DND-41 (cell line): ENCODE measurements around the gene MRPS27.

ENCODE experiments used
- ATAC-seq: fragments of 200-7000 bp; cut with Tn5 transposase; 3 replicates; pipeline ENCODE4 v1.9.1; 2021; ENCODE audit warnings: low read depth; ENCODE audit not compliant: insufficient read depth
- DNase-seq: peaks from one replicate; pipeline ENCODE4 v3.0.0-alpha.2; 2020
- H2AFZ ChIP-seq: 2 replicates; pipeline ENCODE4 v1.6.0; 2012; ENCODE audit warnings: low read depth, low read length
- H3K27ac ChIP-seq: 2 replicates; pipeline ENCODE4 v1.5.1; 2012; ENCODE audit warnings: low read length, inconsistent platforms
- H3K27me3 ChIP-seq: fragments of 200-600 bp; sonication (generic); 2 replicates; pipeline ENCODE4 v1.6.0; 2012; ENCODE audit warnings: low read length, mild to moderate bottlenecking, inconsistent platforms; ENCODE audit not compliant: insufficient read depth, poor library complexity
- H3K36me3 ChIP-seq: 2 replicates; pipeline ENCODE4 v1.5.1; 2012; ENCODE audit warnings: low read length, inconsistent platforms; ENCODE audit not compliant: insufficient read depth
- H3K4me1 ChIP-seq: 2 replicates; pipeline ENCODE4 v1.5.1; 2012; ENCODE audit warnings: mild to moderate bottlenecking, low read length; ENCODE audit not compliant: insufficient read depth
- H3K4me2 ChIP-seq: 2 replicates; pipeline ENCODE4 v1.6.0; 2012; ENCODE audit warnings: mild to moderate bottlenecking, moderate library complexity, low read length, inconsistent platforms; ENCODE audit not compliant: insufficient read depth
- H3K4me3 ChIP-seq, 2 experiments: fragments of 200-600 bp in 1 of 2; shearing (Covaris generic) in 1 of 2; 2 replicates each; pipeline ENCODE4 v1.5.1; 2012 to 2016; ENCODE audit warnings: inconsistent platforms in 2 of 2, low read length in 2 of 2, mild to moderate bottlenecking in 2 of 2, low read depth in 1 of 2, moderate library complexity in 1 of 2
- H3K79me2 ChIP-seq: 2 replicates; pipeline ENCODE4 v1.6.0; 2012; ENCODE audit warnings: low read length, inconsistent platforms; ENCODE audit not compliant: insufficient read depth
- H3K9ac ChIP-seq: 2 replicates; pipeline ENCODE4 v1.6.0; 2012; ENCODE audit warnings: low read depth, mild to moderate bottlenecking, inconsistent platforms, low read length, moderate library complexity
- H3K9me3 ChIP-seq: 2 replicates; pipeline ENCODE4 v1.5.1; 2012; ENCODE audit warnings: low read length, moderate library complexity, mild to moderate bottlenecking, inconsistent platforms; ENCODE audit not compliant: insufficient read depth, severe bottlenecking
- H4K20me1 ChIP-seq: 2 replicates; pipeline ENCODE4 v1.6.0; 2012; ENCODE audit warnings: low read length; ENCODE audit not compliant: insufficient read depth
- EZH2 ChIP-seq: IDR thresholded peaks from 3 replicates; pipeline ENCODE4 v1.6.1; 2012; ENCODE audit warnings: borderline replicate concordance, low read depth, mild to moderate bottlenecking, moderate library complexity, low read length, inconsistent platforms; ENCODE audit not compliant: severe bottlenecking
- TF ChIP-seq, protein P1 (sequence below): IDR thresholded peaks from 2 replicates; pipeline ENCODE4 v1.5.1; 2012; ENCODE audit warnings: borderline replicate concordance, low read length, moderate library complexity, mild to moderate bottlenecking; ENCODE audit not compliant: poor library complexity, severe bottlenecking; ENCODE audit errors: extremely low read depth

Gene MRPS27

DNA sequence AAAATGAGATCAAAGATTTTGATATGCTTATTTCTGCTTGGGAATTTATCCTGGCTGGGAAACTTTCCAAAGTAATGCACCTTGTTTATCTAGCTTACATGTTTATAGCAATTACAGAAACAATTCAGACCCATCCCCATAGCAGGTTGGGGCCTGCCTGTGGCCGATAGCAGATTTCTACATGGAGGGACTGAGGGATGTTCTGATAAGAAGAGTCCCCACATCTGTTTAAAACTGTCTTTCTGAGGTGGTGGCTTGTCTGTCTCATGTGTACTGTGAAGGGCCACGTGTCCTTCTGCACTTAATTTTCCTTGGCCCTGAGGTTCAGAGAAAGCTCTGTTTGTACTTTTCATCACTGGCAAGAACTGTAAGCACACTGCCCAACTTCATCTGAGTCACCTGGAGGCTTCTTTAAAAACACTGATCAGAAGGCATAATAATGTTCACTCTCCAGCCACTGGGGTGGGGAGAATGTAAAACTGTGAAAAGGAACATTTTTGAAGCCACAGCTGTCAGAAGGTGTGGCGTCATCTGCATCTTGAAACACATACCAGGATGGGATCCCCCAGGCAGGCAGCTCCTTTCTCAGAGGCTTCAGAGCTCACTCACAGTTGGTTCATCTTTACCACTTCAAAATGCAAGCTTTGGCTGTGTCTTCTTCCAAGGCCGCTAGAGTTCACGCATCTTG lies 132.5 kb downstream of the MRPS27 start:
- Histone ChIP-seq H3K36me3 (no peaks in the 10 kb centered on the region), H3K79me2 (no peaks in the 10 kb centered on the region), H3K4me3 (no peak overlapping the region), H3K9me3 (no peaks in the 10 kb centered on the region), H3K27me3 (peaks cover 21% of the 10 kb centered on the region), H3K9ac (no peak overlapping the region), H3K4me2 (no peak overlapping the region), H2AFZ (no peak overlapping the region), H3K4me1 (no peaks in the 10 kb centered on the region), H3K27ac (no peak overlapping the region), H4K20me1 (no peaks in the 10 kb centered on the region)
- no peak for ATAC-seq
- TF ChIP-seq, protein P1, sequence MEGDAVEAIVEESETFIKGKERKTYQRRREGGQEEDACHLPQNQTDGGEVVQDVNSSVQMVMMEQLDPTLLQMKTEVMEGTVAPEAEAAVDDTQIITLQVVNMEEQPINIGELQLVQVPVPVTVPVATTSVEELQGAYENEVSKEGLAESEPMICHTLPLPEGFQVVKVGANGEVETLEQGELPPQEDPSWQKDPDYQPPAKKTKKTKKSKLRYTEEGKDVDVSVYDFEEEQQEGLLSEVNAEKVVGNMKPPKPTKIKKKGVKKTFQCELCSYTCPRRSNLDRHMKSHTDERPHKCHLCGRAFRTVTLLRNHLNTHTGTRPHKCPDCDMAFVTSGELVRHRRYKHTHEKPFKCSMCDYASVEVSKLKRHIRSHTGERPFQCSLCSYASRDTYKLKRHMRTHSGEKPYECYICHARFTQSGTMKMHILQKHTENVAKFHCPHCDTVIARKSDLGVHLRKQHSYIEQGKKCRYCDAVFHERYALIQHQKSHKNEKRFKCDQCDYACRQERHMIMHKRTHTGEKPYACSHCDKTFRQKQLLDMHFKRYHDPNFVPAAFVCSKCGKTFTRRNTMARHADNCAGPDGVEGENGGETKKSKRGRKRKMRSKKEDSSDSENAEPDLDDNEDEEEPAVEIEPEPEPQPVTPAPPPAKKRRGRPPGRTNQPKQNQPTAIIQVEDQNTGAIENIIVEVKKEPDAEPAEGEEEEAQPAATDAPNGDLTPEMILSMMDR, result no peak
- TF ChIP-seq EZH2, result no peak
- DNase-seq, result no peak

DNA sequence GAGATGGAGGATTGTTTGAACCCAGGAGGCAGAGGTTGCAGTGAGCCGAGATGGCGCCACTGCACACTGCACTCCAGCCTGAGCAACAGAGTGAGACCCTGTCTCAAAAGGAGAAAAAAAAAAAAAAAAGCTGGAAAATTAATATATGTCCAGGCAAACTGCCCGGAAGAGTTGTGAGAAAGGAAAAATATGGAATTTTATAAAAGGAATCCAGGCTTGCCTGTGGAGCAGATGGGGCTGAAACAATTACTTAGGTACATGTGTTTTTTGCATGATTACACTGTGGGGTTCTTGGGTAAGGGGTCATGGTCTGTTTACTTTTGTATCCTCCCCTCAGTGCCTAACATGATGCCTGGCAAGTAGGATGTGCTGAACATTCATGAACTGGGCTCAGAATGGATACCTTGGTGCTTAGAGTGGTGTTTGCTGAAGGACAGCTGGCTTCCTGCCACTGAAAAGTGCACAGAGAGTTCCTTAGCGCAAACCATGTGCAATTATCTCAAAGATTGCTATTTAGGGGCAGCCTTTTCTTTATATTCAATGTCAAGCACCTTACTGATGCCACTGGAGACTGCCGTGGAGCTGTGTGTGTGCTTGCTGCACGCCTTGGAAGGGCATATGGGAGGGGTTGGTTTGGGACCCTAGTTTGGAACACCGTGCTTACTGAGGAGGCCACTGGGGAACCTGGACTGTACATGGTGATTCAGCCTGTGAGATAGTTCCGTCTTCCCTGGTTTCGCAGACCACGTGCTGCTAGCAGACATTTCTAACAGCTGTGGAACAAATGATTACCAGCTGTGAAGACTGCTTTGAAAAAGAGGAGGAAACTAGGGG lies 134.3 kb downstream of the MRPS27 start:
- no peaks in the 10 kb centered on the region for H3K36me3 ChIP-seq
- H3K27ac ChIP-seq, result no peak overlapping the region
- H3K4me1 ChIP-seq, result no peaks in the 10 kb centered on the region
- no peaks in the 10 kb centered on the region for H3K79me2 ChIP-seq
- no peak overlapping the region for H3K4me3 ChIP-seq
- TF ChIP-seq EZH2, result no peak
- TF ChIP-seq, protein P1, result no peak
- H4K20me1 ChIP-seq, result no peaks in the 10 kb centered on the region
- no peak for DNase-seq
- H2AFZ ChIP-seq, result no peak overlapping the region
- H3K9me3 ChIP-seq, result no peaks in the 10 kb centered on the region
- no peak overlapping the region for H3K4me2 ChIP-seq
- peaks cover 6% of the 10 kb centered on the region for H3K27me3 ChIP-seq
- no peak for ATAC-seq
- no peak overlapping the region for H3K9ac ChIP-seq

DNA sequence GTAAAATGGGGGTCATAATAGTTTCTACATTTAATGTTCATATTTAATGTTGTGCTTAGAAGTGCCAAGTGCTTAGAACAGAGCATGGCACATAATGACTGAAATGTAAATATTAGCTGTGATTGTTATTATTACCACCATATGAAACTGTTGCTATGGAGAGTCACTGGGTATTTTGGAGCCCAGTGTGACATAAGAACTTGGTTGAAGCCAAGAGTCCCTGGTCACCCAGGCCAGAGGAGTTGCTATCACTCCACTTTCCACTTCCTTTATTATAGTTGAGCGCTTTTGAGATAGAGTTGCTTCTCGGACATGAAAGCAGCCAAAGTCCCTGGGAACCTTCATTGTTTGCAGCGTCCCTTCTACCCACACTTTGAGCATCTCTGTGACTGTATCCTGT lies 135.6 kb downstream of the MRPS27 start:
- Histone ChIP-seq H3K9me3 (no peaks in the 10 kb centered on the region), H2AFZ (no peak overlapping the region), H3K27ac (no peak overlapping the region), H3K4me2 (no peak overlapping the region), H3K36me3 (no peaks in the 10 kb centered on the region), H3K9ac (no peak overlapping the region), H3K4me3 (no peak overlapping the region), H4K20me1 (no peaks in the 10 kb centered on the region), H3K27me3 (peaks cover 9% of the 10 kb centered on the region), H3K79me2 (no peaks in the 10 kb centered on the region), H3K4me1 (no peaks in the 10 kb centered on the region)
- ATAC-seq, result no peak
- TF ChIP-seq, protein P1, result no peak
- no peak for TF ChIP-seq EZH2
- no peak for DNase-seq
